ENCODE results near the gene TBCD. TPM values are rescaled to one million over a fixed set of nuclear protein-coding genes. Genes with fewer than 3 reads are reported as not detected.
"Not testable (repeated sequence)": the region's sequence is repeated elsewhere in the genome, so short reads cannot be mapped to it uniquely, and the experiment has no call there.

Gene TBCD
- total and polyA plus RNA-seq, 2 experiments from 2014 or later, result 19.3 to 33.8 TPM

DNA sequence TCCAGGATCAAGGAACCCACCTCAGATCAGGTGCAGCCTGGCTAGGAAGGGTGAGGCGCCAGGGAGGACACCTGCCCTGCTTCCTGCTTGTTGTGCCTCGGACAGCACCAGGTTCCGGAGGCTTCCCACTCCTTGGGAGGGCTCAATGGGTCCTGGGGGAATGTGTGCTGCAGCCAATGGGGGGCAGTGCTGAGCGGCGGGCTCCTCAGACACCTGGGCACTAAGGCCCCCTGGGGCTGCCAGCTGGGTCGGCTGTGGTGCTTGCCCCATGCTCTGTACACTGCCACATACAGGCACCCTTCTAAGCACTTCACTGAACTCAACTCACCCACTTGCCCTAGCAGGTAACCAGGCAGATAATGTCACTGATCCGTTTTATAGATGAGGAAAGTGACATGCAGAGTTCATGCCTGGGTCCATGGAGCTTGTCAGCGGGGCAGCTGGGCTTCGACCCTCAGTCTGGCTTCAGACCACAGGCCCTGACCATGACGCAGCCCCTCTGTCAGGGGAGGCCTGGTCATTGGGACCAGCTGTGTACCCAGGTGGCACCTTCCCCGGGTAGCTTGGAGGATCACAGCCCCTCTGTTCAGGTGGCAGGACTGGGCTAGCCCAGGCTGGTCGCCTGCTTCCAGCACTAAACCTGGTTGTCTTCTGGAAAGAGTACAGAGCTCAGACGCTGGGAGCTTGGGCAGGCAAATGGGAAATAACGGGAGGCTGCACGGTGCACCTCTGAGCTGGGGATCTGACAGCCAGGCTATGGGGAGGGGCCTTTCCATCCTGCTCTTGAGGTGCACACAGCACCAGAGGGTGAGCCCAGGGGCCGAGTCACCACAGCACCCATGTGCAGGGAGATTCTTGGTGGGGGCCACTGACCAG is 8.3 kb upstream of the TBCD start:
- Histone ChIP-seq H3K9ac (no peak overlapping the region), H4K20me1 (ENCODE audit: insufficient read depth) (no peaks in the 10 kb centered on the region), H3K4me3 (no peak overlapping the region), H3K27ac (no peak overlapping the region), H3K4me1 (ENCODE audit: insufficient read depth) (no peaks in the 10 kb centered on the region), H3K79me2 (ENCODE audit: insufficient read depth) (no peaks in the 10 kb centered on the region), H3K9me2 (ENCODE audit: insufficient read depth) (no peaks in the 10 kb centered on the region), H3K4me2 (ENCODE audit: unreplicated experiment) (no peak overlapping the region), H3K36me3 (ENCODE audit: low read depth) (peaks cover 6% of the 10 kb centered on the region; the same call in 1 of the 2 replicates), H3K27me3 (replicated peaks; ENCODE audit: insufficient read depth) (no peaks in the 10 kb centered on the region), H3K9me3 (ENCODE audit: low read depth) (no peaks in the 10 kb centered on the region), H2AFZ (no peak overlapping the region), H3F3A (ENCODE audit: insufficient read depth) (no peaks in the 10 kb centered on the region)
- TF ChIP-seq EZH2 (IDR thresholded peaks at IDR 0.05; ENCODE audit: insufficient read depth, poor library complexity, severe bottlenecking), result no peak
- no peak for TF ChIP-seq EZH2phosphoT487 (IDR thresholded peaks at IDR 0.05; ENCODE audit: insufficient read depth, low read depth)
- in situ Hi-C loops (cut with MboI), result no loop called here
- no peak for DNase-seq
- WGBS, 2 experiments (ENCODE audit: low coverage in 1 of 2, low lambda C conversion rate in 2 of 2, missing lambda C conversion rate in 2 of 2), result 71 to 77% methylated on average over 15 to 16 of the region's 16 CpGs

DNA sequence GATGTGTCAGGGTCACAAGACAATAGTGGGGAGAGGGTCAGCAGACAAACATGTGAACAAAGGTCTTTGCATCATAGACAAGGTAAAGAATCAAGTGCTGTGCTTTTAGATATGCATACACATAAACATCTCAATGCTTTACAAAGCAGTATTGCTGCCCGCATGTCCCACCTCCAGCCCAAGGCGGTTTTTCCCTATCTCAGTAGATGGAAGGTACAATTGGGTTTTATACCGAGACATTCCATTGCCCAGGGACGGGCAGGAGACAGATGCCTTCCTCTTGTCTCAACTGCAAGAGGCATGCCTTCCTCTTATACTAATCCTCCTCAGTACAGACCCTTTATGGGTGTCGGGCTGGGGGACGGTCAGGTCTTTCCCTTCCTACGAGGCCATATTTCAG is 7.1 kb upstream of the TBCD start:
- H2AFZ ChIP-seq; H3K4me2 ChIP-seq (ENCODE audit: unreplicated experiment); H3K9me3 ChIP-seq (ENCODE audit: low read depth); H3K27ac ChIP-seq; H3K9me2 ChIP-seq (ENCODE audit: insufficient read depth); DNase-seq; H3K27me3 ChIP-seq (replicated peaks; ENCODE audit: insufficient read depth); H3K4me1 ChIP-seq (ENCODE audit: insufficient read depth); H3K36me3 ChIP-seq (ENCODE audit: low read depth); H3K9ac ChIP-seq; H3K4me3 ChIP-seq; H3F3A ChIP-seq (ENCODE audit: insufficient read depth); H3K79me2 ChIP-seq (ENCODE audit: insufficient read depth); in situ Hi-C loops (cut with MboI); H4K20me1 ChIP-seq (ENCODE audit: insufficient read depth): not testable (repeated sequence)
- WGBS, 2 experiments (ENCODE audit: low coverage in 1 of 2, low lambda C conversion rate in 2 of 2, missing lambda C conversion rate in 2 of 2), result 63 to 73% methylated on average over 7 of the region's 7 CpGs

DNA sequence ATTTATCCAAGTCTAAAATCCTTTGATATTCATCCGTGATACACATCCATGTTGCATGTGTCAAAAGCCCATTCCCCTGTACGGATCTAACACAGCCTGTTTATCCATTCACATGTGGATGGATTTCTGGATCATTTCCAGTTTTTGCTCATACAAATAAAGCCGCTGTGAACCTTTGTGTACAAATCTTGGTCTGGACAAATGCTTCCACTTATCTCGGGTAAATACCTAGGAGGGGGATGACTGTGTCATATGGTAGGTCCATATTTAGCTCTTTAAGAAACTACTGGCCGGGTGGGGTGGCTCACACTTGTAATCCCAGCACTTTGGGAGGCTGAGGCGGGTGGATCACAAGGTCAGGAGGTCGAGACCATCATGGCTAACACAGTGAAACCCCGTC is 6.3 kb upstream of the TBCD start:
- H3K79me2 ChIP-seq (ENCODE audit: insufficient read depth), result no peaks in the 10 kb centered on the region
- no peak overlapping the region for H3K9ac ChIP-seq
- no peak overlapping the region for H3K27ac ChIP-seq
- no peaks in the 10 kb centered on the region for H3K9me3 ChIP-seq (ENCODE audit: low read depth)
- DNase-seq, result no peak
- no peak overlapping the region for H3K4me3 ChIP-seq
- no peaks in the 10 kb centered on the region for H3K4me1 ChIP-seq (ENCODE audit: insufficient read depth)
- TF ChIP-seq EZH2 (IDR thresholded peaks at IDR 0.05; ENCODE audit: insufficient read depth, poor library complexity, severe bottlenecking) (no peak), EZH2phosphoT487 (IDR thresholded peaks at IDR 0.05; ENCODE audit: insufficient read depth, low read depth) (no peak)
- no peak overlapping the region for H3K4me2 ChIP-seq (ENCODE audit: unreplicated experiment)
- H2AFZ ChIP-seq, result no peak overlapping the region
- H3F3A ChIP-seq (ENCODE audit: insufficient read depth), result no peaks in the 10 kb centered on the region
- in situ Hi-C loops (cut with MboI), result no loop called here
- H3K27me3 ChIP-seq (replicated peaks; ENCODE audit: insufficient read depth), result no peaks in the 10 kb centered on the region
- WGBS, 2 experiments (ENCODE audit: low coverage in 1 of 2, low lambda C conversion rate in 2 of 2, missing lambda C conversion rate in 2 of 2), result 82 to 85% methylated on average over 8 of the region's 8 CpGs
- H3K9me2 ChIP-seq (ENCODE audit: insufficient read depth), result no peaks in the 10 kb centered on the region
- peaks cover 6% of the 10 kb centered on the region; the same call in 1 of the 2 replicates for H3K36me3 ChIP-seq (ENCODE audit: low read depth)
- no peaks in the 10 kb centered on the region for H4K20me1 ChIP-seq (ENCODE audit: insufficient read depth)

DNA sequence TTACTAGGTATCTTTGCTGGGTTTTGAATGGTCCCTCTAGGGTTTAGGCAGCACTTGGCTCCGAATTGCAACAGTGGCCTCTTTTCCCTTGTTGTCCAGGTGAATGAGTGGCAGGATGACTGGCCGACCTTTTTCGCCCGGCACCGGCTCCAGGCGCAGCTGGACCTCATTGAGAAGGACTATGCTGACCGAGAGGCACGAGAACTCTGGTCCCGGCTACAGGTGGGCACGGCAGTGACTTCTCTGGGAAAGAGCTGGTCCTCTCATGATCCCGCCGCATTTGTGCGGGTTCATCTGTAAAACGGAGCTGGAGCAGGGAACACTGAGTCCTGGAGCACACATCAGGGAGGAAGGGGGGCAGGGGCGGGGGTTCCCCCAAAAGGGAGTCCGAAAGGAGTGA is 3.1 kb upstream of the TBCD start:
- Histone ChIP-seq H2AFZ (no peak overlapping the region), H3F3A (ENCODE audit: insufficient read depth) (no peaks in the 10 kb centered on the region), H3K9ac (no peak overlapping the region), H3K4me1 (ENCODE audit: insufficient read depth) (peaks cover 5% of the 10 kb centered on the region; the same call in 1 of the 2 replicates), H3K9me3 (ENCODE audit: low read depth) (no peaks in the 10 kb centered on the region), H3K27ac (no peak overlapping the region), H3K79me2 (ENCODE audit: insufficient read depth) (peaks cover 5% of the 10 kb centered on the region), H4K20me1 (ENCODE audit: insufficient read depth) (no peaks in the 10 kb centered on the region), H3K4me2 (ENCODE audit: unreplicated experiment) (no peak overlapping the region), H3K4me3 (no peak overlapping the region), H3K36me3 (ENCODE audit: low read depth) (no peaks in the 10 kb centered on the region), H3K9me2 (ENCODE audit: insufficient read depth) (no peaks in the 10 kb centered on the region), H3K27me3 (replicated peaks; ENCODE audit: insufficient read depth) (no peaks in the 10 kb centered on the region)
- no peak for TF ChIP-seq EZH2 (IDR thresholded peaks at IDR 0.05; ENCODE audit: insufficient read depth, poor library complexity, severe bottlenecking)
- no peak for TF ChIP-seq EZH2phosphoT487 (IDR thresholded peaks at IDR 0.05; ENCODE audit: insufficient read depth, low read depth)
- 94 to 96% methylated on average over 16 of the region's 16 CpGs for WGBS, 2 experiments (ENCODE audit: low coverage in 1 of 2, low lambda C conversion rate in 2 of 2, missing lambda C conversion rate in 2 of 2)
- no peak for DNase-seq
- in situ Hi-C loops (cut with MboI), result no loop called here
